Measurements from ENCODE around the gene METTL9. TPM values are rescaled to one million over a fixed set of nuclear protein-coding genes. Genes with fewer than 3 reads are reported as not detected.
A peak's percentile ranks its signal among the peaks of the same experiment; 100 is the strongest.

The METTL9 gene
- total and polyA plus RNA-seq, 2 of the 13 experiments (the other 11 are each of a cell fraction or from before 2014, with no cell fraction given): 123 to 204 TPM

GRCh38 chr16:21554795-21555585, 44.4 kb upstream of the METTL9 start (continued):
- TF ChIP-seq, protein P1, sequence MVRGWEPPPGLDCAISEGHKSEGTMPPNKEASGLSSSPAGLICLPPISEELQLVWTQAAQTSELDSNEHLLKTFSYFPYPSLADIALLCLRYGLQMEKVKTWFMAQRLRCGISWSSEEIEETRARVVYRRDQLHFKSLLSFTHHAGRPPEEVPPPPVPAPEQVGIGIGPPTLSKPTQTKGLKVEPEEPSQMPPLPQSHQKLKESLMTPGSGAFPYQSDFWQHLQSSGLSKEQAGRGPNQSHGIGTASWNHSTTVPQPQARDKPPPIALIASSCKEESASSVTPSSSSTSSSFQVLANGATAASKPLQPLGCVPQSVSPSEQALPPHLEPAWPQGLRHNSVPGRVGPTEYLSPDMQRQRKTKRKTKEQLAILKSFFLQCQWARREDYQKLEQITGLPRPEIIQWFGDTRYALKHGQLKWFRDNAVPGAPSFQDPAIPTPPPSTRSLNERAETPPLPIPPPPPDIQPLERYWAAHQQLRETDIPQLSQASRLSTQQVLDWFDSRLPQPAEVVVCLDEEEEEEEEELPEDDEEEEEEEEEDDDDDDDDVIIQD (CRISPR knock-in tag; IDR thresholded peaks at IDR 0.05; ENCODE audit: low read depth): 0 out of 2 replicates have a peak, but pooled peaks have one; percentile 62
- TF ChIP-seq NCOA2 (CRISPR knock-in tag; IDR thresholded peaks at IDR 0.05) (peak; percentile 72), ZNF782 (CRISPR knock-in tag; IDR thresholded peaks at IDR 0.05; ENCODE audit: borderline replicate concordance) (peak; percentile 97; the same call in 1 of the 2 replicates), MAFK (conservative IDR thresholded peaks at IDR 0.05 in 1 of 2, IDR thresholded peaks at IDR 0.05 in 1 of 2; ENCODE audit: low read length in 2 of 2) (no peak), ZNF615 (CRISPR knock-in tag; IDR thresholded peaks at IDR 0.05; ENCODE audit: borderline replicate concordance) (no peak), POLR2G (IDR thresholded peaks at IDR 0.05; ENCODE audit: low read depth, low read length) (no peak), KDM3A (CRISPR knock-in tag; IDR thresholded peaks at IDR 0.05; ENCODE audit: low read depth) (peak; percentile 91), CSRNP2 (CRISPR knock-in tag; conservative IDR thresholded peaks at IDR 0.05; ENCODE audit: low read depth) (no peak), STAG1 (CRISPR knock-in tag; IDR thresholded peaks at IDR 0.05) (peak; percentile 100), ZNF772 (CRISPR knock-in tag; IDR thresholded peaks at IDR 0.05) (peak; percentile 96), AGO2 (optimal IDR thresholded peaks at IDR 0.05; ENCODE audit: low read depth, low read length) (no peak), HES4 (CRISPR knock-in tag; IDR thresholded peaks at IDR 0.05; ENCODE audit: borderline replicate concordance) (peak; percentile 87), MED1 (CRISPR knock-in tag; IDR thresholded peaks at IDR 0.05) (peak; percentile 78), SP1 (IDR thresholded peaks at IDR 0.05) (no peak; the same call in 1 of the 2 replicates), SP1 (CRISPR knock-in tag; IDR thresholded peaks at IDR 0.05) (no peak), ZNF557 (CRISPR knock-in tag; IDR thresholded peaks at IDR 0.05) (peak; percentile 86; the same call in 1 of the 2 replicates), ZNF468 (CRISPR knock-in tag; IDR thresholded peaks at IDR 0.05) (0 out of 2 replicates have a peak, but pooled peaks have one; percentile 42), NCOA5 (CRISPR knock-in tag; IDR thresholded peaks at IDR 0.05) (no peak), ZNF550 (CRISPR knock-in tag; IDR thresholded peaks at IDR 0.05; ENCODE audit: borderline replicate concordance) (peak; percentile 98), HNF4G (IDR thresholded peaks at IDR 0.05; ENCODE audit: borderline replicate concordance, low read depth, low read length) (no peak), HNF4G (CRISPR knock-in tag; IDR thresholded peaks at IDR 0.05; ENCODE audit: borderline replicate concordance, low read depth) (peak; percentile 91; the same call in 1 of the 2 replicates), THAP7 (CRISPR knock-in tag; IDR thresholded peaks at IDR 0.05) (peak; percentile 14; the same call in 1 of the 2 replicates)
- TF ChIP-seq, protein P2, sequence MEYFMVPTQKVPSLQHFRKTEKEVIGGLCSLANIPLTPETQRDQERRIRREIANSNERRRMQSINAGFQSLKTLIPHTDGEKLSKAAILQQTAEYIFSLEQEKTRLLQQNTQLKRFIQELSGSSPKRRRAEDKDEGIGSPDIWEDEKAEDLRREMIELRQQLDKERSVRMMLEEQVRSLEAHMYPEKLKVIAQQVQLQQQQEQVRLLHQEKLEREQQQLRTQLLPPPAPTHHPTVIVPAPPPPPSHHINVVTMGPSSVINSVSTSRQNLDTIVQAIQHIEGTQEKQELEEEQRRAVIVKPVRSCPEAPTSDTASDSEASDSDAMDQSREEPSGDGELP (IDR thresholded peaks at IDR 0.05; ENCODE audit: borderline replicate concordance, low read depth): peak; percentile 59; the same call in 1 of the 2 replicates
- TF ChIP-seq, protein P3, sequence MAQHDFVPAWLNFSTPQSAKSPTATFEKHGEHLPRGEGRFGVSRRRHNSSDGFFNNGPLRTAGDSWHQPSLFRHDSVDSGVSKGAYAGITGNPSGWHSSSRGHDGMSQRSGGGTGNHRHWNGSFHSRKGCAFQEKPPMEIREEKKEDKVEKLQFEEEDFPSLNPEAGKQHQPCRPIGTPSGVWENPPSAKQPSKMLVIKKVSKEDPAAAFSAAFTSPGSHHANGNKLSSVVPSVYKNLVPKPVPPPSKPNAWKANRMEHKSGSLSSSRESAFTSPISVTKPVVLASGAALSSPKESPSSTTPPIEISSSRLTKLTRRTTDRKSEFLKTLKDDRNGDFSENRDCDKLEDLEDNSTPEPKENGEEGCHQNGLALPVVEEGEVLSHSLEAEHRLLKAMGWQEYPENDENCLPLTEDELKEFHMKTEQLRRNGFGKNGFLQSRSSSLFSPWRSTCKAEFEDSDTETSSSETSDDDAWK (CRISPR knock-in tag; IDR thresholded peaks at IDR 0.05): no peak

All from HepG2 (cell line).